IMR-90 (cell line): ENCODE results near the gene DEDD2. TPM values are rescaled to one million over a fixed set of nuclear protein-coding genes. Genes with fewer than 3 reads are reported as not detected.

Experiments used
- ATAC-seq: fragments of 200-7000 bp; cut with Tn5 transposase; 2 replicates; pipeline ENCODE4 v1.9.1; 2020; ENCODE audit warnings: low read depth, mild to moderate bottlenecking, moderate library complexity
- BruUV-seq: library from RNA; stranded (reverse); fragments of 400-500 nt; replicated peaks from 2 replicates; lab custom pipeline; 2021; lab: Mats Ljungman, UMichigan
- CTCF ChIA-PET: fragments of 300-600 bp; formaldehyde crosslinking; extraction: SDS; loops from one replicate; lab custom pipeline; 2021; ENCODE audit warnings: antibody characterized with exemption; lab: Yijun Ruan, JAX
- POLR2A ChIA-PET: fragments of 300-600 bp; sonication (Branson Sonifier 250); formaldehyde crosslinking; loops from one replicate; lab custom pipeline; 2022; ENCODE audit warnings: antibody characterized with exemption; ENCODE audit not compliant: unreplicated experiment; lab: Charles Lee
- DNase-seq: peaks from one replicate; pipeline ENCODE4 v3.0.0; 2013
- H2AFZ ChIP-seq: replicated peaks from 2 replicates; pipeline ENCODE3; 2013; ENCODE audit warnings: low read length, mild to moderate bottlenecking; ENCODE audit not compliant: poor library complexity
- H2AK5ac ChIP-seq: 2 replicates; pipeline ENCODE4 v1.6.1; 2013; ENCODE audit warnings: low read depth, low read length, inconsistent platforms
- H2AK9ac ChIP-seq: replicated peaks from 2 replicates; pipeline ENCODE3; 2013; ENCODE audit warnings: mild to moderate bottlenecking, low read depth, low read length, moderate library complexity; ENCODE audit not compliant: poor library complexity
- H2BK120ac ChIP-seq: 2 replicates; pipeline ENCODE4 v1.6.1; 2013; ENCODE audit warnings: low read depth, low read length, inconsistent platforms
- H2BK15ac ChIP-seq: 3 replicates; pipeline ENCODE4 v1.6.1; 2013; ENCODE audit warnings: low read depth, low read length, inconsistent platforms
- H2BK20ac ChIP-seq: 2 replicates; pipeline ENCODE4 v1.6.1; 2013; ENCODE audit warnings: low read depth, mild to moderate bottlenecking, inconsistent platforms, low read length, moderate library complexity
- H2BK5ac ChIP-seq: 2 replicates; pipeline ENCODE4 v1.6.1; 2013; ENCODE audit warnings: mild to moderate bottlenecking, low read depth, low read length, inconsistent platforms; ENCODE audit not compliant: poor library complexity, severe bottlenecking
- H3K14ac ChIP-seq: replicated peaks from 2 replicates; pipeline ENCODE4 v1.6.1; 2013; ENCODE audit warnings: low read depth, low read length, inconsistent platforms
- H3K18ac ChIP-seq: 2 replicates; pipeline ENCODE4 v1.6.1; 2013; ENCODE audit warnings: low read depth, low read length, control low read depth
- H3K23ac ChIP-seq: 2 replicates; pipeline ENCODE4 v1.6.1; 2013; ENCODE audit warnings: low read depth, low read length, inconsistent platforms
- H3K27ac ChIP-seq: 2 replicates; pipeline ENCODE4 v1.5.1; 2013; ENCODE audit warnings: mild to moderate bottlenecking, control low read depth, low read length; ENCODE audit not compliant: insufficient read depth
- H3K27me3 ChIP-seq: 2 replicates; pipeline ENCODE4 v1.6.1; 2013; ENCODE audit warnings: low read length; ENCODE audit not compliant: control insufficient read depth, insufficient read depth
- H3K36me3 ChIP-seq: 2 replicates; pipeline ENCODE4 v1.6.1; 2013; ENCODE audit warnings: low read length, mixed read lengths; ENCODE audit not compliant: control insufficient read depth, insufficient read depth
- H3K4ac ChIP-seq: 2 replicates; pipeline ENCODE4 v1.6.1; 2013; ENCODE audit warnings: low read depth, low read length, inconsistent platforms
- H3K4me1 ChIP-seq: 2 replicates; pipeline ENCODE4 v1.6.1; 2013; ENCODE audit warnings: low read length, mixed read lengths; ENCODE audit not compliant: control insufficient read depth, insufficient read depth
- H3K4me2 ChIP-seq: 2 replicates; pipeline ENCODE4 v1.6.1; 2013; ENCODE audit warnings: low read depth, mild to moderate bottlenecking, control low read depth, low read length, moderate library complexity
- H3K4me3 ChIP-seq: 2 replicates; pipeline ENCODE4 v1.5.1; 2013; ENCODE audit warnings: low read depth, mild to moderate bottlenecking, control low read depth, low read length, moderate library complexity; ENCODE audit not compliant: insufficient read depth
- H3K56ac ChIP-seq: 2 replicates; pipeline ENCODE4 v1.6.1; 2013; ENCODE audit warnings: low read length, inconsistent platforms; ENCODE audit not compliant: insufficient read depth; ENCODE audit errors: extremely low read depth
- H3K79me1 ChIP-seq, 2 experiments: 2 replicates each; pipeline ENCODE4 v1.6.1; 2013; ENCODE audit warnings: low read length in 2 of 2, inconsistent platforms in 1 of 2, low read depth in 1 of 2
- H3K9ac ChIP-seq: 2 replicates; pipeline ENCODE4 v1.6.1; 2013; ENCODE audit warnings: low read depth, low read length, control low read depth
- H3K9me1 ChIP-seq: 2 replicates; pipeline ENCODE4 v1.6.1; 2013; ENCODE audit warnings: low read length, inconsistent platforms; ENCODE audit not compliant: insufficient read depth
- H3K9me3 ChIP-seq: 2 replicates; pipeline ENCODE4 v1.6.1; 2013; ENCODE audit warnings: low read length; ENCODE audit not compliant: control insufficient read depth, insufficient read depth
- H4K20me1 ChIP-seq: 2 replicates; pipeline ENCODE4 v1.6.1; 2013; ENCODE audit warnings: low read length, inconsistent platforms; ENCODE audit not compliant: insufficient read depth
- H4K5ac ChIP-seq: 2 replicates; pipeline ENCODE4 v1.6.1; 2013; ENCODE audit warnings: mild to moderate bottlenecking, low read depth, low read length, control low read depth
- H4K8ac ChIP-seq, 2 experiments: 2 replicates each; pipeline ENCODE4 v1.6.1; 2013; ENCODE audit warnings: low read depth in 2 of 2, low read length in 2 of 2, control low read depth in 1 of 2, inconsistent platforms in 1 of 2
- H4K91ac ChIP-seq: 2 replicates; pipeline ENCODE4 v1.6.1; 2013; ENCODE audit warnings: low read depth, low read length, inconsistent platforms; ENCODE audit not compliant: insufficient read depth
- RFX5 ChIP-seq: IDR thresholded peaks from 2 replicates; pipeline ENCODE4 v1.8.0; 2012; ENCODE audit warnings: low read depth, mild to moderate bottlenecking, low read length, moderate library complexity
- WGBS, 2 experiments: methylation state at CpG; one replicate each; pipeline versions ENCODE4 v1.1.5 to v1.1.7; 2013; ENCODE audit warnings: missing lambda C conversion rate in 2 of 2; ENCODE audit not compliant: insufficient read length in 1 of 2; ENCODE audit errors: extremely low coverage in 2 of 2; 5-methylcytosine and 5-hydroxymethylcytosine counted together
- dilution Hi-C: fragments of 300-500 bp; cut with HindIII; formaldehyde crosslinking; loops from one replicate; pipeline ENCODE4 v1.14.3; 2018; ENCODE audit warnings: low sequenced_read_pairs; ENCODE audit not compliant: unreplicated experiment
- in situ Hi-C: fragments of 300-500 bp; cut with MboI; formaldehyde crosslinking; loops from 3 replicates; pipeline ENCODE4 v1.14.3; 2019; ENCODE audit warnings: low sequenced_read_pairs, inconsistent platforms, mixed read lengths
- intact Hi-C: fragments of 100-400 bp; cut with micrococcal nuclease; formaldehyde crosslinking; loops from 2 replicates; pipeline ENCODE4 v1.10.0; 2022
- polyA plus RNA-seq, 3 experiments: library from polyadenylated mRNA; depleted of rRNA; stranded (reverse); fragments of >200 nt; gene quantifications; 2 replicates each; pipeline ENCODE4 v1.2.3, GENCODE V29; 2012; ENCODE audit warnings: low replicate concordance in 1 of 3
- total RNA-seq: library from RNA; depleted of rRNA; stranded (reverse); fragments of >200 nt; gene quantifications from 2 replicates; pipeline ENCODE4 v1.2.3, GENCODE V29; 2012

Gene DEDD2
- total and polyA plus RNA-seq, 2 of the 4 experiments (the other 2 are of a cell fraction): 8.2 to 21.0 TPM

DNA sequence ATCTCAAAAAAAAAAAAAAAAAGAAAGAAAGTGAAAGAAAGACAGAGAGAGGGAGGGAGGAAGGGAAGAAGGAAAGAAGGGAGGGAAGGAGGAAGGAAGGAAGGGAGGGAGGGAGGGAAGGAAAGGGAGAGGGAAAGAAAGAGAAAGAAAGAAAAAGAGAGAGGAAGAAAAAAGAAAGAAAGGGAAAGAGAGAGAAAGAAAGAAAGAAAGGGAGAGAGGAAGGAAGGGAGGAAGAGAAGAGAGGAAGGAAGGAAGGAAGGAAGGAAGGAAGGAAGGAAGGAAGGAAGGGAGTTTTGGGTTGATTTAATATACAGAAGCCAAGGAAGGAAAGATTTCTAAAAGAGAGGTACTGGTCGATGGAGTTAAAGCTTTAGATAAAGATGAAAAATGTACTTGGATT is 28.8 kb downstream of the DEDD2 start:
- Histone ChIP-seq H3K36me3 (no peaks in the 10 kb centered on the region), H3K4me1 (peaks cover 7% of the 10 kb centered on the region), H3K9me3 (peaks cover 2% of the 10 kb centered on the region), H3K27me3 (no peaks in the 10 kb centered on the region), H2AK5ac (no peak overlapping the region), H2BK15ac (no peak overlapping the region), H4K5ac (no peak overlapping the region), H3K23ac (no peak overlapping the region), H2AFZ (no peak overlapping the region), H3K4me3 (no peak overlapping the region), H3K9me1 (peaks cover 13% of the 10 kb centered on the region), H3K4me2 (no peak overlapping the region), H3K27ac (no peak overlapping the region), H3K79me1 (no peaks in the 10 kb centered on the region), H4K8ac (no peak overlapping the region), H2BK5ac (no peak overlapping the region), H3K18ac (no peak overlapping the region), H3K9ac (no peak overlapping the region), H2BK120ac (no peak overlapping the region), H2BK20ac (no peak overlapping the region), H4K91ac (no peak overlapping the region), H3K4ac (no peak overlapping the region), H3K56ac (no peak overlapping the region), H3K14ac (no peak overlapping the region), H2AK9ac (no peak overlapping the region), H4K20me1 (no peaks in the 10 kb centered on the region)
- in situ Hi-C loops (loop anchor here (5.0 kb wide), 1 partner anchor 81 kb away; no protein-coding TSS in a partner anchor), intact Hi-C loops (no loop called here), dilution Hi-C loops (no loop called here)
- no peak for TF ChIP-seq RFX5
- ATAC-seq (no peak), DNase-seq (no peak)
- WGBS, 2 experiments: 57% methylated on average over 1 of the region's 1 CpG; no CpG with 5 or more reads in 1 of the 2 experiments
- ChIA-PET CTCF (no interaction called here), POLR2A (no interaction called here)
- no TSS peak for BruUV-seq
